GM19395 (cell line): ENCODE measurements around the gene LRRC10B.

ENCODE experiments used
- ATAC-seq: cut with Tn5 transposase; IDR thresholded peaks from one replicate; pipeline ENCODE4 v1.9.1; 2021; ENCODE audit warnings: mild to moderate bottlenecking, moderate library complexity; ENCODE audit not compliant: unreplicated experiment

Gene LRRC10B

GRCh38 chr11:61507012-61507768 is 1.4 kb upstream of the LRRC10B start:
- no peak for ATAC-seq

- peak; percentile 66 for ATAC-seq
These were observed 787 bp downstream of the LRRC10B start for GRCh38 chr11:61509043-61510029.

DNA sequence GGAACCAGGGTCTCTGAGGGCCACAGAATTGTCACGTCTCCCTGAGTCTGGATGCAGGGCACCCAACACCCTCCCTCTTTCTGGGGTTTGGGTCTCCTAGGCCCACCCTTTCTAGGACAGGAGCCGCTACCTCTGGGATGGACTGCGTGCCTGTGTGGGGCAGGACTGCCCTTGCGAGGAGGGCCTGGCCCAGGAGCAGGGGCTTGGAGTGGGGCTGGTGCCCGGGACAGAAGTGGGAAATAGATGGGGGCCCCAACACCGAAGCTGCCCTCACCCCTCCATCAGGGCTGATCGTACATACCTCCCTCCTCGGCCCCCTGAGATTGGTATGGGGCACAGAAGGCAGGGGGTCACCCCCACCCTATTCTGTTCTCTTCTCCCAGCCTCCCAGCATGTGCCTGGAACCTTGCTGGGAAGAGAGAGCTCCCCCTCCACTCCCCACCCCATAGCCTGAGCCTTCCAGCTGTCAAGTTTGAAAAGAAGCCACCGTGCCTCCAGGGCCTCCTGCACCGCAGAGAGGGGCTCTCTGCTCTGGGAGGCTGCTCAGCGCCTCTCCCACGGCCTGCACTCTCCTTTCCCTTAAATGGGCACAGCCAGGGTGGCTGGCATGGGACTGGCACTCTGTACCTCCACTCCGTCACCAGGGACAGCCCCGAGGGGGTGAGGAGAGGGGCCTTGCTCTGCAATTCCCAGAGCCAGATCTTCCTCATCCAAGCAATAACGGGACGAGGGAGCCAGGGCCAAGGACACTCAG is 1.8 kb downstream of the LRRC10B start:
- no peak for ATAC-seq

GRCh38 chr11:61510974-61511373 is 2.4 kb downstream of the LRRC10B start:
- ATAC-seq = no peak

GRCh38 chr11:61511383-61511782 is 2.8 kb downstream of the LRRC10B start:
- no peak for ATAC-seq

- ATAC-seq = no peak
These were observed 3.9 kb downstream of the LRRC10B start for GRCh38 chr11:61512435-61512834.

- no peak for ATAC-seq
These were observed 4.7 kb downstream of the LRRC10B start for GRCh38 chr11:61513143-61513765.

- ATAC-seq = no peak
These were observed 5.7 kb downstream of the LRRC10B start for GRCh38 chr11:61514050-61514917.

- no peak for ATAC-seq
These were observed 7.1 kb downstream of the LRRC10B start for GRCh38 chr11:61515686-61516085.

DNA sequence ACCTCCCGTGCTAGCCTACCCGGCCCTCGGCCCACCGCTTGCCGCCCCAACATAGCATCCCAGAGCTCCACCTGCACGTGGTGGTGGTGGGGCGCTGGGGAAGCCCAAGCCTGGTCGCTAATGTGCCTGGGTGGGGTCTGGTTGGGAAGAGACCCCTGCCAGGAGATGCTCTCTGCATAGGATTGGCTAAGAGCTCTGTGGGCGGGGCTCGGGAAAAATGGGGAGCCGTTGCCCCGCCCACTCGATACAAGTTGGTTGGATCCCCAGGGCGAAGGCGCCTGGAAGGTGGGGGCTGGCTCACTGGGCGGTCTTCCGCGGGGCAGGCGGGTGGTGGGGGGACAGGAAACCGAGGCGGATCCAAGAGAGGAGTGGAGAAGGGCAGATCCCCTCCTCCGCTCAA is 7.6 kb downstream of the LRRC10B start:
- ATAC-seq = no peak

DNA sequence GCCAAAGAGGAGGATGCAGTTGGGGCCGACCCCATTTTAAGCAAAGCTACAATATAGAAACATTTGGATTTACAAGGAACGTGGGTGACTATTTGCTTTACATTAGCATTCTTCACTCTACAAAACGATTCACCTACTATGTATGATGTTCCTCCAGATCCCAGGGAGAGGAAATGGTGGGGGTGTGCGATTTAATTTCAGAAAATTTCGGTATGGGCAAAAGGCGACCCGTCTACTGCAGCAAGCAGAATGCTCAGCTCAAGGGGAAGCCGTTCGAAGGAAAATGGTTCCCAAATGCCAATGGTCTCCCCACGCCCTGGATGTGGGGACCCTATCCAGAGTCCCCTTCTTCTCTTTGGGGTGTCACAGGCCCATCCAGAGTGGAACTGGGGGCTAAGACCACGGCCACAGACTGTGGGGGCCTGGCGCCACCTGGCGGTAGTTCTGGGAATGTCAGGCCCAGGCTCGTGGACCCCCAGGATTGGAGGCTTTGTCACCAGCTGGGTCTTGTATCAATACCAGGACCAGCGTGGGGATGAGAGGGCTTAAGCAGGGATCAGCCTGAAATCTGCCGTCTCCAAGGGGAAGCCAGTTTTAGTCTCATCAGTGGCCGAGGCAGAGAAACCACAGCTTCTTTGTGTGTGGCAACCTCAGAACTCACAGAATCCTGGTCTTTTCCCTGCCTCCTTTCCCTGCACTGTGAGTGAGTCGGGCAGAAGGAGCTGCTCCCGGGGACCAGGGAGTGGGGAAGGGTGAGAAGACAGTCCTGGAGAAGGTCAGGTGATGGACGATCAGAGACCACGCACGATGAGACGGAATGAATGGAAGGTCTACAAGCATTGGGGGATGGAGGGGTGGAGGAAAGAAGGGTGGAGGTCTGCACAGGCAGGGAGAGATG is 8.4 kb downstream of the LRRC10B start:
- ATAC-seq = no peak

DNA sequence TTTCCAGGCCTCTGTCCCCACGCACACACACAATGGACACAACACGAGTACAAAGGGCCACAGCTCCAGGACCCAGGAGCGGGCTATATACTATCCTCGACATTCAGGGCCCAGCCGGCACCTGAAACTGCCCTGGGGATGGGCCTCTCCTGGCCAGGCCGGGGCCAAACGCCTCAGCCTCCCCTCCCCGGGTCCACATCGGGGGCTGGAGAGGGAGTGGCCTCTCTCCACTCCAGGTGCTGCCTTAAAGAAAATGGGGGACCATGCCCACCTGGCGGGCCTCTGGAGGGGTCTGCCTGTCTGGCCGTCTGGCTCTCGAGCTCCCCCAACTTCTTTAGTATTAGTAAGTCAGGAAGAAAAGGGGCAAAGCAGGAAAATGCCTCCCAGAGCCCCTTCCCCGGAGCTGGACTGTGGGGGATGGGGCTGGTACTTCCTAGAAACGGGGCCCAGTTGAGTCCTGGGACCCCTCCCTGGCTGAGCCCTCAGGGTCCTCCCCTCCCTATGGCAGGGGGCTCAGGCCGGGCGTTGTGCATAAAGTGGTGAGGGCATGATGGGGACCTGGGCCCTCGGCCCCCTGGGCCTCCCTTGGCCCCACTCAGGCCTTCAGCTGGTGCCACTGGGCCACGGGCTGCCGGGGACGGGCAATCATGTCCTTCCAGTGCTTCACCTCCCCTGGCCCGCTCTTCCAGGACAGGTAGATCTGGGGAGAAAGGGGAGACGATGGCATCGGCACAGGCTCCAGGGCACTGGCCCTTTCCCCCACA is 9.7 kb downstream of the LRRC10B start:
- no peak for ATAC-seq

GRCh38 chr11:61522881-61523280 is 14.3 kb downstream of the LRRC10B start:
- ATAC-seq = no peak

GRCh38 chr11:61524446-61524845 is 15.9 kb downstream of the LRRC10B start:
- no peak for ATAC-seq

GRCh38 chr11:61524963-61525587 is 16.5 kb downstream of the LRRC10B start:
- ATAC-seq = no peak

GRCh38 chr11:61526229-61526628 is 17.7 kb downstream of the LRRC10B start:
- no peak for ATAC-seq

DNA sequence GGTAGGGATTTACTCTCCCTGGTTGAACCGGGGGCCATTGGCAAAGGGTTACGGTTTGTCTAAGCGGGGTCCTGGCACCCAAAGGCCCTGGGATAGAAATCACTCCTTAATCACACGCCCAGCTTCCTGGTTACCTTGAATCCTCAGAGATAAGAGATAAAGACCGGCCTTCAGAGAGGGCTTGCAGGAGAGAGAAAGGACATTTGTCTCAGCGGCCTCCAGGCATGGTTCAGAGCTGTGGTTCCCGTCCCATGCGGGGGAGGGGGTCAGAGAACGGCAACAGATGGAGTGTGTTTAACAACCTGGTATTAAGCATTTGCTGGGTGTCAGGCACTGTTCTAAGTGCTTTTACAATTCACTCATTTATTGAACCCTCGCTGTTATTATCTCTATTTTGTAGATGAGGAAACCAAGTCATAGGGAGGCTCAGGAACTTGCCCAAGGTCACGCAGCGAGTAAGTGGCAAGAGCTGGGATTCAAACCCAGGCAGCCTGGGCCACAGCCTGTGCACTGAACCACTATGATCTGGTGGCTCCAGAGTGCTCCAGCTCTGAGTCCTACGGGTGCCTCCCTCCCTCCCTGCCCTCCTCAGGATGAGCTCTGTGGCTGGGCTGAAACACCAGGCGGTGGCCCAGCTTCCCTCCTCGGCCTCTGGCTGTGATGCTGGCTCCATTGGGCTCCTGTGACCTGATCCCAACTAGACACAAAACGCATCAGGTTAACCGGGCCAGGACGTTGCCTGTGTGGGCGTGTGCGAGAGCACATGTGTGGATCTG is 18.6 kb downstream of the LRRC10B start:
- ATAC-seq = no peak
